Measurements from ENCODE around the gene TXNDC16. TPM values are rescaled to one million over a fixed set of nuclear protein-coding genes. Genes with fewer than 3 reads are reported as not detected.

TXNDC16 gene
- total RNA-seq, 1 donor from 2014 or later, result 2.1 TPM

GRCh38 chr14:52550661-52551060 is 1.6 kb downstream of the TXNDC16 start:
- no peak for DNase-seq (ENCODE audit: low read depth)
- H3K4me3 ChIP-seq (ENCODE audit: low read depth, low read length), result no peak overlapping the region
- no peaks in the 10 kb centered on the region for H3K27me3 ChIP-seq (ENCODE audit: control insufficient read depth, insufficient read depth, low read length)
- H3K36me3 ChIP-seq (ENCODE audit: control insufficient read depth, insufficient read depth, low read length), result no peaks in the 10 kb centered on the region
- TF ChIP-seq CTCF (IDR thresholded peaks at IDR 0.05; ENCODE audit: insufficient read depth, low read length, poor library complexity, severe bottlenecking), result no peak

GRCh38 chr14:52547526-52547925 is 4.8 kb downstream of the TXNDC16 start:
- H3K4me3 ChIP-seq (ENCODE audit: low read depth, low read length), result no peak overlapping the region
- TF ChIP-seq CTCF (IDR thresholded peaks at IDR 0.05; ENCODE audit: insufficient read depth, low read length, poor library complexity, severe bottlenecking), result no peak
- no peaks in the 10 kb centered on the region for H3K27me3 ChIP-seq (ENCODE audit: control insufficient read depth, insufficient read depth, low read length)
- H3K36me3 ChIP-seq (ENCODE audit: control insufficient read depth, insufficient read depth, low read length), result no peaks in the 10 kb centered on the region
- DNase-seq (ENCODE audit: low read depth), result no peak

GRCh38 chr14:52547027-52547426 is 5.3 kb downstream of the TXNDC16 start:
- Histone ChIP-seq H3K27me3 (ENCODE audit: control insufficient read depth, insufficient read depth, low read length) (no peaks in the 10 kb centered on the region), H3K4me3 (ENCODE audit: low read depth, low read length) (no peak overlapping the region), H3K36me3 (ENCODE audit: control insufficient read depth, insufficient read depth, low read length) (no peaks in the 10 kb centered on the region)
- no peak for DNase-seq (ENCODE audit: low read depth)
- no peak for TF ChIP-seq CTCF (IDR thresholded peaks at IDR 0.05; ENCODE audit: insufficient read depth, low read length, poor library complexity, severe bottlenecking)

- Histone ChIP-seq H3K36me3 (ENCODE audit: control insufficient read depth, insufficient read depth, low read length) (no peaks in the 10 kb centered on the region), H3K27me3 (ENCODE audit: control insufficient read depth, insufficient read depth, low read length) (no peaks in the 10 kb centered on the region), H3K4me3 (ENCODE audit: low read depth, low read length) (no peak overlapping the region)
- DNase-seq (ENCODE audit: low read depth), result no peak
- TF ChIP-seq CTCF (IDR thresholded peaks at IDR 0.05; ENCODE audit: insufficient read depth, low read length, poor library complexity, severe bottlenecking), result no peak
Measured at GRCh38 chr14:52546318-52546670, 6.0 kb downstream of the TXNDC16 start.

GRCh38 chr14:52545584-52546317 is 6.6 kb downstream of the TXNDC16 start:
- no peak overlapping the region for H3K4me3 ChIP-seq (ENCODE audit: low read depth, low read length)
- no peaks in the 10 kb centered on the region for H3K27me3 ChIP-seq (ENCODE audit: control insufficient read depth, insufficient read depth, low read length)
- no peaks in the 10 kb centered on the region for H3K36me3 ChIP-seq (ENCODE audit: control insufficient read depth, insufficient read depth, low read length)
- no peak for DNase-seq (ENCODE audit: low read depth)
- no peak for TF ChIP-seq CTCF (IDR thresholded peaks at IDR 0.05; ENCODE audit: insufficient read depth, low read length, poor library complexity, severe bottlenecking)

GRCh38 chr14:52538623-52539022 is 13.7 kb downstream of the TXNDC16 start:
- no peaks in the 10 kb centered on the region for H3K27me3 ChIP-seq (ENCODE audit: control insufficient read depth, insufficient read depth, low read length)
- H3K4me3 ChIP-seq (ENCODE audit: low read depth, low read length), result no peak overlapping the region
- TF ChIP-seq CTCF (IDR thresholded peaks at IDR 0.05; ENCODE audit: insufficient read depth, low read length, poor library complexity, severe bottlenecking), result no peak
- DNase-seq (ENCODE audit: low read depth), result no peak
- no peaks in the 10 kb centered on the region for H3K36me3 ChIP-seq (ENCODE audit: control insufficient read depth, insufficient read depth, low read length)
